SW480 (cell line): Measurements from ENCODE around the gene PRAMEF7.
"Not testable (repeated sequence)": the region's sequence is repeated elsewhere in the genome, so short reads cannot be mapped to it uniquely, and the experiment has no call there.

Experiments used
- DNase-seq: peaks from one replicate; pipeline ENCODE4 v3.0.0-alpha.2; 2016; ENCODE audit warnings: low spot score

Gene PRAMEF7

DNA sequence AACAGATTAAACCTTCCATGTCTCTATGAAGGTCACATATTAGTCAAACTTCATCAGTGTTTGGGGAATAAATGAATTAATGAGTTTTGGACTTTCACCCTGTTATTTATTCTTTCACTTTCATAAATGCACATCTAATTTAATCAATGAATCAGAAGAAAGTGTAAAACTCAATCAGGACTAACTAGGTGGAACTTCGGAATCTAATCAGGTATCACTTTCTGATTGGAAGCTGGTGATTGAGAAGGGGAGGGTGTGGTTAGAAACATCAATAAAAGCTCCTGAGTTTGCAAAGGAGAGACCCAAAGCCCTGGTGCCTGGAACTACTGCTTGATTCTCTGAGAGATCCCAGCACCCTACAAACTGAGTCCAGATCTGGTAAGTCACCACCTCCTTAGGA is at the start of gene PRAMEF7:
Gene PRAMEF7, plus strand, starts transcription at position 301 of the 400 bp plus-strand sequence. CDS start 1,083 bp downstream, outside the sequence.
- not testable (repeated sequence) for DNase-seq

DNA sequence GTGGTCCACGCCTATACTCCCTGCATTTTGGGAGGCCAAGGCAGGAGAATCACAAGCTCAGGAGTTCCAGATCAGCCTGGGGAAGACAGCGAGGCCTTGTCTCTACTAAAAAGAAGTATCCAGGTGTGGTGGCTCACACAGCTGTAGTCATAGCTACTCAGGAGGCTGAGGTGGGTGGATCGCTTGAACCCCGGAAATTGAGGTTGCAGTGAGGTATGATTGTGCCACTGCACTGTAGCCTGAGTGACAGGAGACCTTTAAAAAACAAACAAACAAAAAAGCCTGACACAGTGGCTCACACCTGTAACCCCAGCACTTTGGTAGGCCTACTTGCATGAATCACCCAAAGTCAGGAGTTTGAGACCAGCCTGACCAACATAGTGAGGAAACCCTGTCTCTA is 38.0 kb upstream of the PRAMEF7 start:
- not testable (repeated sequence) for DNase-seq

DNA sequence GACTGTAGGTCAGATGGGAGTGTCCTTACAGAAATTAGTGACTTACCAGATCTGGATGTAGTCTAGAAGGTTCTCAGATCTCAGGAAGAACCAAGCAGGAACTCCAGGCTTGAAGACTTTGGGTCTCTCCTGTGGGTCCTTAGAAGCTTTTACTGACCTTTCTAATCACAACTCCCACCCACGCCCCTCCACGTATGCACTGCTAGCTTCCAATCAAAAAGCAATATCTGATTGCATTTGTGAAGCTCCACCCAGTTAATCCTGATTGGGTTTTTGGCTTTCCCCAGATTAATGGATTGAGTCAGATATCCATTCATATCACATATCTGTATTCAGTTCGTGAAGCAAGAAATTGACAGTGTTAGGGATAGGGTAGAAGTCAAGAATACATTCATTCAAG is 30.3 kb upstream of the PRAMEF7 start, which contains the start of gene PRAMEF4:
Gene PRAMEF4, minus strand, starts transcription at position 101 of the 400 bp plus-strand sequence. CDS start 2,807 bp downstream, outside the sequence.
- not testable (repeated sequence) for DNase-seq

DNA sequence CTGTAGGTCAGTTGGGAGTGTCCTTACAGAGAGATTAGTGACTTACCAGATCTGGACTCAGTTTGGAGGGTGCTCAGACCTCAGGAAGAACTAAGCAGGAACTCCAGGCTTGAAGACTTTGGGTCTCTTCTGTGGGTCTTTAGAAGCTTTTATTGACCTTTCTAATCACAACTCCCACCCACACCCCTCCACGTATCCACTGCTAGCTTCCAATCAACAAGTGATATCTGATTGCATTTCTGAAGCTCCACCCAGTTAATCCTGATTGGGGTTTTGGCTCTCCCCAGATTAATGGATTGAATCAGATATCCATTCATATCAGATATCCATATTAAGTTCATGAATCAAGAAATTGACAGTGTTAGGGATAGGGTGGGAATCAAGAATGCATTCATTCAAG is 18.2 kb upstream of the PRAMEF7 start, which contains the start of gene PRAMEF10:
Gene PRAMEF10, minus strand, starts transcription at position 101 of the 400 bp plus-strand sequence. CDS start 2,423 bp downstream, outside the sequence.
- not testable (repeated sequence) for DNase-seq

DNA sequence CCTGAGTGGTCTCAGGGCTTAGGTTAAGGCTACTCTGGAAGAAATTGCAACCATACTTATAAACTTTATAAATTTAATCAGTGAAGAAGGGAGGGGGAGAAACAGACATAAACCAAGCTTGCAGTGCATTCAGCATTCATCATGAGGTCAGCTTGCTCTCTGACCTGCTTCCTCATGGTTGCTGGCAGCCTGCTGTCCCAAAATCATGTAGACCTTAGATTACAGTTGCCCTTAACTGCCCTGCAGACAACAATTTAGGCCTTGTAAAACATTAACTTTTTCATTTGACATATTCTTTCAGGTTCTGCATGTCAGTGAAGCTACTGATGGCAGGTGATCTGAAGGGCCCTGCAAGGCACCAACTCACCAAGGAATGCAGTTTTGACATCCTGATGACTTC is 17.2 kb upstream of the PRAMEF7 start:
- DNase-seq: not testable (repeated sequence)

DNA sequence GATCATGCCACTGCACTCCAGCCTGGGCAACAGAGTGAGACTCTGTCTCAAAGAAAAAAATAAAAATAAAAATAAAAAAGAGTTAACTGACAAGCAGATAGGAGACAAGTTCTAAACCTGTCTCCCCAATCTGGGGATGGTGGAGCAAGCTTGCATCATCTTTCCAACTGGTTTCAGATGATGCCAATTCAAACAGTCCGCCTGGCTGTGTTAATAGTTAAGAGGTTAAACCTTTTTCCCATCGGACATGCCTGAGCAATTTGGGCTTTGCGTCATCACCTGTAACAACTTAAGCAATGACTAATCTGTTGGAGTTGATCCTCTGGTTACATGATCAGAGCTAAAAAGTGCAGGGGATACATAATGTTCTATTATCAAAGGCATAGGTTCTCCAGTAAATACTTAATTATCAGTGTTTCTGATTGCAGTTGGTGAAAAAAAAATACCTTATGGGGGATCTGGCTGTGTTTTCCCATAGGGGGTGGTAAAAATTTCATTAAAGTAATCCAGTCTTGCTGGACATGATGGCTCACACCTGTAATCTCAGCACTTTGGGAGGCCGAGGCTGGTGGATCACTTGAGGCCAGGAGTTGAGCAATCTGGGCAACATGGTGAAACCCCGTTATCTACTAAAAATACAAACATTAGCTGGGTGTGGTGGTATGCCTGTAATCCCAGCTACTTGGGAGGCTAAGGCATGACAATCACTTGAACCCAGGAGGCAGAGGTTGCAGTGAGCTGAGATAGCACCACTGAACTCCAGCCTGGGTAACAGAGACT is 12.4 kb upstream of the PRAMEF7 start:
- DNase-seq: not testable (repeated sequence)

DNA sequence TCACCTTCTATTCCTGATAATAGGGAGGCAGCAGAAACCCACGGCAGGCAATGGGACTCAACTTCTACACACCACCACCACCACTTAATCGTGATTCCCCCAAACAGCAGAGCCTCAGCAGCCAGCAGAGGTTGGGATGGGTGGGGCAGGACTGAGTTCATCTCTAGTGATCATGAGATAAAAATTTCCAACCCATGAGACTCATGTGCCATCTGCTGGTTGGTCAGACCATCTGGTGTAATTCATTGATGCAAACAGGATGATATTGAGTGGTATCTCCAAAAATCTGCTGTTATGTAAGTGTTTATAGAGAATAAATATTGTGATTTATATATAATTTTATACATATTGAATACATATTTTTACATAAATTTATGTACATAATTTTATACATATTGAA is 5.3 kb downstream of the PRAMEF7 start:
- peak; percentile 1 for DNase-seq

DNA sequence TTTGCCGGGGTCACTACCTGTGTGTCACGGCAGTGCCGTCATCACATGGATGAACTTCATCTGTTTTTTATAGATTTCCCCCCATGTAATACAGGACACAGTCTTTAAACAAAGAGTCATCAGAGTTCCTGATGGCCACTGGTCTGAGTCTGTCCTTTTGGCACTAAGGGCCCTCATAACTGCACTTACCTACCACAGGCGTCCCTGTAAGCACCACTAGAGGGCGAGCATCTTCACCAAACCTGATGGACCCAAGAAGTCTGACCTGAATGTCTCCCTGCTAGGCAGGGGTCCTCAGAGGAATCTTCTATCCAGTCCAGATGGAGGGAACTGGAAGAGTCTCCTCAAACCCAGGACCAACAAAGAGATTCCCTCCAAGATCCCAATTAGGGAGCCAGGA is 8.0 kb downstream of the PRAMEF7 start:
- not testable (repeated sequence) for DNase-seq

DNA sequence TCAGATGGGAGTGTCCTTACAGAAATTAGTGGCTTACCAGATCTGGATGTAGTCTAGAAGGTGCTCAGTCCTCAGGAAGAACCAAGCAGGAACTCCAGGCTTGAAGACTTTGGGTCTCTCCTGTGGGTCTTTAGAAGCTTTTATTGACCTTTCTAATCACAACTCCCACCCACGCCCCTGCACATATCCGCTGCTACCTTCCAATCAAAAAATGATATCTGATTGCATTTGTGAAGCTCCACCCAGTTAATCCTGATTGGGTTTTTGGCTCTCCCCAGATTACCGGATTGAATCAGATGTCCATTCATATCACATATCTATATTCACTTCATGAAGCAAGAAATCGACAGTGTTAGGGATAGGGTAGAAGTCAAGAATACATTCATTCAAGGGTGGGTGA is 31.1 kb downstream of the PRAMEF7 start, which contains the start of gene PRAMEF6:
Gene PRAMEF6, minus strand, starts transcription at position 101 of the 400 bp plus-strand sequence. CDS start 5,062 bp downstream, outside the sequence.
- DNase-seq: not testable (repeated sequence)
